Hippocampal formation (tissue), 2 donors: ENCODE data around the gene DNMT1.
"Not testable (repeated sequence)": the region's sequence is repeated elsewhere in the genome, so short reads cannot be mapped to it uniquely, and the experiment has no call there.

ENCODE experiments used
- DNase-seq, 2 donors: peaks; one replicate each; lab custom pipeline; 2025; lab: John Stamatoyannopoulos, UW

DNMT1 gene

GRCh38 chr19:10194500-10195198 lies at the start of gene DNMT1:
DNMT1 (minus strand) TSS chr19:10194953; CDS start chr19:10194899, 54 bp downstream.
- DNase-seq: peak; percentile 92 to 97

GRCh38 chr19:10243606-10244005 lies 48.9 kb upstream of the DNMT1 start:
- no peak for DNase-seq

GRCh38 chr19:10241826-10242449 lies 47.2 kb upstream of the DNMT1 start:
- not testable (repeated sequence) for DNase-seq

GRCh38 chr19:10238172-10238783 lies 43.5 kb upstream of the DNMT1 start:
- no peak for DNase-seq

- DNase-seq: no peak
Measured at GRCh38 chr19:10237702-10238101, 42.9 kb upstream of the DNMT1 start.

- not testable (repeated sequence) for DNase-seq
Measured at GRCh38 chr19:10235409-10235808, 40.7 kb upstream of the DNMT1 start.

- DNase-seq: no peak
Measured at GRCh38 chr19:10235003-10235402, 40.2 kb upstream of the DNMT1 start.

DNA sequence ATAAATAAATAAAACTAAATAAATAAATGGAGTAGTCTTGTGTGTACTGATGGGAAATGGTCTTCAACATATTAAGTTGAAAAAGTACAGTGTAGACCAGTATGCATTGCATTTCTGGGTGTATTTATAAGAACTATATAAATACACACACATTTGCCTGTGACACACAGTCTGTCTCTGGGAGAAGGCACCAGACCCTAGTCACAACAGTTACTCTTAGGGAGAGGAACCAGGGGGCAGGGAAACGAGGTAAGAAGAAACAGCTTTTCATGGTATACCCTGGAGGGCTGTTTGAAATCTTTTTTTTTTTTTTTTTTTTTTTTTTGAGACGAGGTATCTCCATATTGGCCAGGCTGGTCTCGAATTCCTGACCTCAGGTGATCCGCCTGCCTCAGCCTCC lies 39.2 kb upstream of the DNMT1 start:
- DNase-seq: no peak

DNA sequence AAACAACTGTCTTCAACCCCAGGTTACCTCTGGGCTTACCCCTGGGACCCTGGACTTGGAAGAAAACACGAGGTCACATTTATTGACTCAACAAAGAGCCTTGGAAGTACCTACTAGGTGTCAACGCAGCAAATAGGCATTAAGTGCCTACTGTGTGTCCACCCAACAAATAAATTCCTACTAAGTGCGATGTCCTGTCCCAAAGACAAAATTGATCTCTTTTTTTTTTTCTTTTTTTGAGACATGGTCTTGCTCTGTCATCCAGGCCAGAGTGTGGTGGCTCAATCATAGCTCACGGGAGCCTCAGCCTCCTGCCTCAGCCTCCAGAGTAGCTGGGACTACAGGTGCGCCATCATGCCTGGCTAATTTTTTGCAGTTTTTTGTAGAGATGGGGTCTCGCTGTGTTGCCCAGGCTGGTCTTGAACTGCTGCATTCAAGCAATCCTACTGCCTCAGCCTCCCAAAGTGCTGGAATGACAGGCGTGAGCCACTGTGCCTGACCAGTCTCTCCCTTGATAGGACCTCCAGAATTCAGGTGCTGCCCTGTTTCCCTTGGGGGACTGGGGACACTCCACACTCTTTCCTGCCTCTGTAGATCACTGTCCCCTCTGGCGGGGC lies 37.0 kb upstream of the DNMT1 start:
- no peak for DNase-seq

DNA sequence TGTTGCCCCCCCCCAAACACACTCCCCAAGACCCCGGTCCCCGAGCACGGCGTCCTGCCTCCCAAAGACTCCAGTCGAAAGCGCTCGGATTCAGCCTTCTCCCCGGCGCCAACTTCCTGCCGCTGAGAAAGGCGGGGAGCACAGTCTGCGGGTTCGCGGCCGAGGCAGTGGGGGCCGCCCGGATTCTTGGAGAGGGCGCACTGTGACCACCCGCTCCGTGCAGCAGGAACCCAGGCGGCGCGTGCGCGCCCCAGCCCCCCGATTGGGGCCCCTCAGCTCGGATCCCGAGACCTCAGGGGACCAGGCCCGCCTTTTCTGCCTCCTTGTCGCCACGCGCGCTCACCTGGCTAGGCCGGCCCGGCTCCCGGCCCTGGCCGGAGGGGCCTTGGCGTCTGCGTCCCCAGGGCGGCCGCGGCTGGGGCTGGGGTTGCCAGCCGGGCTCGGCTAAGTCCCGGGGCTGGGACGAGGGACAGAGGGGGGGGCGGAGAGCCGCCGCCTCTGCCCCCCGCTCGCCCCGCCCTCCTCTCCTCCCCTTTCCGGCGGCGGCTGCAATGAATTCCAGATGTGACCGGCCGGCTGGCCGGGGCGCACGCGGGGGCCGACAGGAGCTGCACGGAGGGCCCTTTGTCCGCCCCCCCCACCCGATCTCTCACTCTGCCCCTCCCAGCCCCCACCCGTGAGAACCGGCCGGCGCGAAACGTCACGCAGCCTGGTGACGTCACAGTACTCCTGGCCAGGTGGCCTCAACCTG lies 36.3 kb upstream of the DNMT1 start, which contains the start of gene S1PR2:
Gene S1PR2 (minus strand): TSS at position 471 of the 751 bp plus-strand sequence. CDS start 6,426 bp downstream, outside the sequence.
- peak in 1 of 2 donors; percentile 9 for DNase-seq

DNA sequence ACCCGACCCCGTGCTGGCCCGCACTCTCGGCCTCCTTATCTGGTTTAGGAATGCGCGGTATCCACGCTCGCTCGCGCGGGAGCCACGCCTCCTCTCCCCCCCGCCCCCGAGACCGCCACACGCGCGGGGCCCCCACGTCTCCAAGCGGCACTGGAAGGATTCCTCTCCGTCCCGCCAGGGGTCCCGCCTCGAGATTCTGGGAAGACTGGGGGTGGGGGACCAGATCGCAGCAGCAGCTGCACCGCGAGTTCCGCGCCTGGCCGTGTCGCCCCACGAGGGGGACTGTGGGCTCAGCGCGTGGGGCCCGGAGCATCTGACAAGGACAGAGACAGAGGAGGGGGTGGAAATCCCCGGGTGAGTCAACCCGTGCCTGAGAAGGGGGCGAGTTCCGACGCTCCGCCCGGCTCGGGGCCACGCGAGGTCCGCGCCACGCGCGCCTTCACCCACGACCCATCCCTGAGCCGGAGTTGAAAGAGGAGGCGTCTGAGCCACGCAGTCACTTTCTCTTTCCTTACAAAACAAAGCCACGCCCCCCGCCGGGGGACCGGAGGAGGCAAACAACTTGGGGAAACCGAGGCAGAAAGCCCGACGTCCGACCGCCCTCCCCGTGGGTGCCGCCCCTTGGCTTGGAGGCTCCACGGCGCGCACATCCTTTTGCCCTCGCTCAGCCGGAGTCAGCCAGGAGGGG lies 35.6 kb upstream of the DNMT1 start:
- DNase-seq: no peak

GRCh38 chr19:10228920-10229319 lies 34.2 kb upstream of the DNMT1 start:
- DNase-seq: no peak

GRCh38 chr19:10228393-10228792 lies 33.6 kb upstream of the DNMT1 start:
- DNase-seq: no peak

DNA sequence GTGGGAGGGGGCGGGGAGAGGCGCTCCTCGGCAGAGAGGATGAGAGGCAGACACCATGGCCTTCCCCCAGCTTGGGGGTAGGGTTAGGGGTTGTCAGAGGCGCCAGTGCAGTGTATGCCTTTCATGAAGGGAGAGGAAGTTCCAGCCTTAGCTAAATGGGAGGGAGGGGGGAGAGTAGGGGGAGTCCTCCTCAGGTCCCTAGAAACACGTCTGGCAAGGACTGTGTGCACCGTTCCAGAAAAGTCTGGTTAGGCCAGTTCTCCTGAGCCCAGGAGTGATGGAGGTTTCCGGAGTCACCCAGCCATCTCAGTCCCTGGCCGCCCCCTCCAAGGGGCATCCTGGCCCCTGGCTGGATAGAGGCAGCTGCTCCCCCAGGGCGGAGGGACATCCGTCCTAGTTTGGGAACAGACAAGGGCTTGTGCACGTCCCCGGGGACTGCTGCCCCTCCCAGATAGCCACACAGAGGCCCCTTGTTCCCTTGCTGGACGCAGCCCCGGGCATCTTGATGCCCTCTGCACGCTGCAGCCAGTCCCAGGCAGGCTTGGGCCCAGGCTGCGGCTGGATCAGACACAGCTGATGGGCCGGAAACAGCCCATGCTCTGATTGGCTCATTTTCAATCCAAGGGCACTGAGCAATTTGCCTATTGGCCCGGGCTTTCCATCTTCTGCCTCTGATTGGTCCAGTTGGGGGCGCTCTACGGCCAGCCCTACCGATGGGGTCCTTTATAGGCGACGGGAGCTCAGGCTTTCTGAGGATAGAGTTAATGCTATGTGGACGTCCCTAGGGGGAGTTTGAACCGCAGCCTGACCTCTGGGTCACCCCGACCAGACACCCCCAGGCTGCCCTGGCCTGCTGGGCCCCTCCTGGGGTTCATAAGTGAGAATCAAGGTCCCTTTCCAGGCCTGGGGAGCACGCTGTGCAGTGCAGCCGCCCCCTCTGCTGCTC lies 32.5 kb upstream of the DNMT1 start:
- DNase-seq: peak; percentile 92

- DNase-seq: peak in 1 of 2 donors; percentile 56
Measured at GRCh38 chr19:10226376-10227025, 31.7 kb upstream of the DNMT1 start.

- no peak for DNase-seq
Measured at GRCh38 chr19:10226021-10226375, 31.2 kb upstream of the DNMT1 start.

- DNase-seq: no peak
Measured at GRCh38 chr19:10224337-10224736, 29.6 kb upstream of the DNMT1 start.

- no peak for DNase-seq
Measured at GRCh38 chr19:10223488-10224213, 28.9 kb upstream of the DNMT1 start.
